ENCODE measurements around the gene TMEM185A.
"Not testable (repeated sequence)": the region's sequence is repeated elsewhere in the genome, so short reads cannot be mapped to it uniquely, and the experiment has no call there.

TMEM185A gene

GRCh38 chrX:149568701-149569296 is 62.8 kb downstream of the TMEM185A start:
- H3K4me1 ChIP-seq (ENCODE audit: low read depth, poor library complexity, severe bottlenecking), result peaks cover 5% of the 10 kb centered on the region
- H2AFZ ChIP-seq (ENCODE audit: low read depth), result no peak overlapping the region
- TF ChIP-seq CTCF (conservative IDR thresholded peaks at IDR 0.05; ENCODE audit: low read depth, low read length), result no peak

GRCh38 chrX:149567621-149568417 is 63.8 kb downstream of the TMEM185A start:
- Histone ChIP-seq H3K4me1 (ENCODE audit: low read depth, poor library complexity, severe bottlenecking) (peaks cover 3% of the 10 kb centered on the region), H4K20me1 (ENCODE audit: insufficient read depth) (no peaks in the 10 kb centered on the region), H2AFZ (ENCODE audit: low read depth) (no peak overlapping the region), H3K79me2 (ENCODE audit: insufficient read depth, low read depth) (no peaks in the 10 kb centered on the region), H3K27me3 (ENCODE audit: insufficient read depth, low read depth) (no peaks in the 10 kb centered on the region), H3K27ac (no peak overlapping the region), H3K4me2 (no peak overlapping the region), H3K9ac (no peak overlapping the region), H3K36me3 (ENCODE audit: insufficient read depth) (no peaks in the 10 kb centered on the region), H3K4me3 (IDR thresholded peaks at IDR 0.05; ENCODE audit: insufficient read depth, low read depth, low read length) (no peak overlapping the region)
- no peak for TF ChIP-seq CTCF (conservative IDR thresholded peaks at IDR 0.05; ENCODE audit: low read depth, low read length)

More at GRCh38 chrX:149568701-149569296, 62.8 kb downstream of the TMEM185A start:
- Histone ChIP-seq H3K36me3 (ENCODE audit: insufficient read depth) (no peaks in the 10 kb centered on the region), H3K27me3 (ENCODE audit: insufficient read depth, low read depth) (no peaks in the 10 kb centered on the region), H3K27ac (no peak overlapping the region), H3K4me2 (no peak overlapping the region), H3K79me2 (ENCODE audit: insufficient read depth, low read depth) (no peaks in the 10 kb centered on the region), H3K4me3 (IDR thresholded peaks at IDR 0.05; ENCODE audit: insufficient read depth, low read depth, low read length) (no peak overlapping the region), H3K9ac (no peak overlapping the region), H4K20me1 (ENCODE audit: insufficient read depth) (no peaks in the 10 kb centered on the region)

GRCh38 chrX:149563359-149563758 is 68.2 kb downstream of the TMEM185A start:
- H3K9ac ChIP-seq, result no peak overlapping the region
- no peaks in the 10 kb centered on the region for H3K79me2 ChIP-seq (ENCODE audit: insufficient read depth, low read depth)
- no peak overlapping the region for H3K4me2 ChIP-seq
- no peak for TF ChIP-seq CTCF (conservative IDR thresholded peaks at IDR 0.05; ENCODE audit: low read depth, low read length)
- no peaks in the 10 kb centered on the region for H3K4me1 ChIP-seq (ENCODE audit: low read depth, poor library complexity, severe bottlenecking)
- H3K4me3 ChIP-seq (IDR thresholded peaks at IDR 0.05; ENCODE audit: insufficient read depth, low read depth, low read length), result no peak overlapping the region
- H4K20me1 ChIP-seq (ENCODE audit: insufficient read depth), result no peaks in the 10 kb centered on the region
- H3K36me3 ChIP-seq (ENCODE audit: insufficient read depth), result no peaks in the 10 kb centered on the region
- H3K27me3 ChIP-seq (ENCODE audit: insufficient read depth, low read depth), result no peaks in the 10 kb centered on the region
- H3K27ac ChIP-seq, result no peak overlapping the region
- no peak overlapping the region for H2AFZ ChIP-seq (ENCODE audit: low read depth)

- not testable (repeated sequence) for H4K20me1 ChIP-seq (ENCODE audit: insufficient read depth); H3K4me2 ChIP-seq; H3K27me3 ChIP-seq (ENCODE audit: insufficient read depth, low read depth); H3K4me3 ChIP-seq (IDR thresholded peaks at IDR 0.05; ENCODE audit: insufficient read depth, low read depth, low read length); H3K27ac ChIP-seq; H3K36me3 ChIP-seq (ENCODE audit: insufficient read depth); H3K9ac ChIP-seq; H2AFZ ChIP-seq (ENCODE audit: low read depth); H3K79me2 ChIP-seq (ENCODE audit: insufficient read depth, low read depth); H3K4me1 ChIP-seq (ENCODE audit: low read depth, poor library complexity, severe bottlenecking)
Measured at GRCh38 chrX:149555251-149555650, 76.3 kb downstream of the TMEM185A start.

- H3K36me3 ChIP-seq (ENCODE audit: insufficient read depth); H3K27me3 ChIP-seq (ENCODE audit: insufficient read depth, low read depth); H2AFZ ChIP-seq (ENCODE audit: low read depth); H3K9ac ChIP-seq; H3K4me2 ChIP-seq; H4K20me1 ChIP-seq (ENCODE audit: insufficient read depth); H3K79me2 ChIP-seq (ENCODE audit: insufficient read depth, low read depth); H3K4me1 ChIP-seq (ENCODE audit: low read depth, poor library complexity, severe bottlenecking); H3K27ac ChIP-seq; H3K4me3 ChIP-seq (IDR thresholded peaks at IDR 0.05; ENCODE audit: insufficient read depth, low read depth, low read length): not testable (repeated sequence)
Measured at GRCh38 chrX:149551939-149552248, 79.7 kb downstream of the TMEM185A start.

- not testable (repeated sequence) for H3K27me3 ChIP-seq (ENCODE audit: insufficient read depth, low read depth); H3K4me3 ChIP-seq (IDR thresholded peaks at IDR 0.05; ENCODE audit: insufficient read depth, low read depth, low read length); H3K4me2 ChIP-seq; H3K4me1 ChIP-seq (ENCODE audit: low read depth, poor library complexity, severe bottlenecking); H3K79me2 ChIP-seq (ENCODE audit: insufficient read depth, low read depth); H3K27ac ChIP-seq; H4K20me1 ChIP-seq (ENCODE audit: insufficient read depth); H3K9ac ChIP-seq; H2AFZ ChIP-seq (ENCODE audit: low read depth); H3K36me3 ChIP-seq (ENCODE audit: insufficient read depth)
Measured at GRCh38 chrX:149551245-149551938, 80.2 kb downstream of the TMEM185A start.

- not testable (repeated sequence) for H3K4me2 ChIP-seq; H3K36me3 ChIP-seq (ENCODE audit: insufficient read depth)
Measured at GRCh38 chrX:149550454-149550853, 81.1 kb downstream of the TMEM185A start.

More at GRCh38 chrX:149550454-149550853, 81.1 kb downstream of the TMEM185A start:
- H3K27ac ChIP-seq; H3K27me3 ChIP-seq (ENCODE audit: insufficient read depth, low read depth); H3K9ac ChIP-seq; H3K79me2 ChIP-seq (ENCODE audit: insufficient read depth, low read depth); H3K4me1 ChIP-seq (ENCODE audit: low read depth, poor library complexity, severe bottlenecking); H2AFZ ChIP-seq (ENCODE audit: low read depth); H3K4me3 ChIP-seq (IDR thresholded peaks at IDR 0.05; ENCODE audit: insufficient read depth, low read depth, low read length); H4K20me1 ChIP-seq (ENCODE audit: insufficient read depth): not testable (repeated sequence)
